HG03442 (cell line): Measurements from ENCODE around the gene EIF3A.
"Not testable (repeated sequence)": the region's sequence is repeated elsewhere in the genome, so short reads cannot be mapped to it uniquely, and the experiment has no call there.

ENCODE experiments used
- ATAC-seq: cut with Tn5 transposase; IDR thresholded peaks from one replicate; pipeline ENCODE4 v1.9.1; 2021; ENCODE audit warnings: mild to moderate bottlenecking, moderate library complexity; ENCODE audit not compliant: unreplicated experiment

Gene EIF3A

DNA sequence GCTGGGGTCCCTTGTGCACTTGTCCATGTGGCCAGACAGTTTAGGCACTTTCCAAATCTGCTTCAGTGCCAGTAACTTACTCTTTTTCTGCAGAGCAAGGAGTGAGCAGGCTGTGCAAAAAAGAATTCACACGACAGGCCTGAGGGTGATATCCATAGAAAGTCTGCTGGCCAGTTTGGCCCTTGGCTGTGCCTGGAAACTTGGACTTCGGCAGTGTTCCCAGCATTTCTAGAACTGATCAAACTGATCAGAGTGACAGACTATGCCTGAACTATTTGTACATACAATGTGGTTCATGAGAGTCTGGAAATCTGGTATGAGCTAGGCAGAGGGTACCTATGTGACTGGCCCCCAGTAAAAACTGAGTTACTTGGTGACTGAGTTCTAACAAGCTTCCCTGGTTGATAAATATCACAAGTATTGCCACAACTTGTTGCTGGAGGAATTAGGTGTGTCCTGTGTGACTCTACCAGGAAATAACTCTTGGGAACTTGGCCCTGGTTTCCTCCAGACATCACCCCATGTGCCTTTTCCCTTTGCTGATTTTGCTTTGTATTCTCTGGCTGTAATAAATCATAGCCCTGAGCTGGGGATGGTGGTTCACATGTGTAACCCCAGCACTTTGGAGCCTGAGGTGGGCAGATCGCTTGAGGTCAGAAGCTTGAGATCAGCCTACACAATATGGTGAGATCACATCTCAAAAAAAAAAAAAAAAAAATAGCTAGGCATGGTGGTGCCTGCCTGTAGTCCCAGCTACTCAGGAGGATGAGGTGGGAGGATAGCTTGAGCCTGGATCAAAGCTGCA, 20.0 kb upstream of the EIF3A start:
- no peak for ATAC-seq

DNA sequence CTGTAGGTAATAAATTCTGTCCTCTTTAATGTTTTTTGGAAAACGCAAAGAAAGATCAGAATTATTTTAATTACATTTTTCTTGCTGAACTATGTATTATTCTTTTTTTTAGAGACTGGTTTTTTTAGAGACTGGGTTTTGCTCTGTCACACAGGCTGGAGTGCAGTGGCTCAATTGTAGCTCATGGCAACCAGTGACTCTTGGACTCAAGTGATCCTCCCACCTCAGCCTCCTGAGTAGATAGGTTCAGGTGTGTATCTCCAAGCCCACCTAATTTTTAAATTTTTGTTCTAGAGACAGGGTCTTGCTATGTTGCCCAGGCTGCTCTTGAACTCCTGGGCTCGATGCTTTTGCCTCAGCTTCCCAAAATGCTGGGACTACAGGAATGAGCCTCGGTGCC, 18.0 kb upstream of the EIF3A start:
- no peak for ATAC-seq

DNA sequence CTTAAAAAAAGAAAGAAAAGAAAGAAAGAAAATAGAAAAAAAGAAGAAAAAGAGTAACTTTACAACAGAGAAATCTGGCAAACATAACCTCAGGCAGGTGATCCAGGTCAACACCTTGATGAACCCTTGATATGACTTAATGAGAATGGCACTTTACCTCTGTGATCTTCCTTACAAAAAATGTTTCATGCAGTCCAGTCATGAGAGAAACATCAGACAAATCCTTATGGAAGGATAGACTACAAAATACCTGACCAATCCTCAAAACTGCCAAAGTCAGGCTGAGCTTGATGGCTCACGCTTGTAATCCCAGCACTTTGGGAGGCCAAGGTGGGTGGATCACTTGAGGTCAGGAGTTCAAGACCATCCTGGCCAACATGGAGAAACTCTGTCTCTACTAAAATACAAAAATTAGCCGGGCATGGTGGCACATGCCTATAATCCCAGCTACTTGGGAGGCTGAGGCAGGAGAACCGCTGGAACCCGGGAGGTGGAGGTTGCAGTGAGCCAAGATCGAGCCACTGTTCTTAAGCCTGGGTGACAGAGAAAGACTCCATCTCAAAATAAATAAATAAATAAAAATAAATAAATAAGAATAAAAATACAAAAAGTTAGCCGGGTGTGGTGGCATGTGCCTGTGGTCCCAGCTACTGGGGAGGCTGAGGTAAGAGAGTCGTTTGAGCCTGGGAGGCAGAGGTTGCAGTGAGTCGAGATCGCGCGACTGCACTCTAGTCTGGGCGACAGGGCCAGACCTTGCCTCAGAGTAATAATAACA, 16.2 kb upstream of the EIF3A start:
- not testable (repeated sequence) for ATAC-seq

DNA sequence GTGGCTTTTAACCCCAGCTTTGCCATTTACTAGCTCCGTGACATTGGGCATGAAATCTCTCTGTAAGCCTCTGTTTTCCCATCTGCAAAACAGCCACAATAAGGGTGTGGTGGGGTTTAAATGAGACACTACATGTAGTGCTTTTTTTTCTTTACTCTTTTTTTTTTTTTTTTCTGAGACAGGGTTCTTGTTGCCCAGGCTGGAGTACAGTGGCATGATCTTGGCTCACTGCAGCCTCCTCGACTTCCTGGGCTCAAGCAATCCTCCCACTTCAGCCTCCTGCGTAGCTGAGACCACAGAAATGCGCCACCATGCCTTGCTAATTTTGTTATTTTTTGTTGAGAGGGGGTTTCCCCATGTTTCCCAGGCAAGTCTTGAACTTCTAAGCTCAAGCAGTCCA, 15.0 kb upstream of the EIF3A start:
- no peak for ATAC-seq

DNA sequence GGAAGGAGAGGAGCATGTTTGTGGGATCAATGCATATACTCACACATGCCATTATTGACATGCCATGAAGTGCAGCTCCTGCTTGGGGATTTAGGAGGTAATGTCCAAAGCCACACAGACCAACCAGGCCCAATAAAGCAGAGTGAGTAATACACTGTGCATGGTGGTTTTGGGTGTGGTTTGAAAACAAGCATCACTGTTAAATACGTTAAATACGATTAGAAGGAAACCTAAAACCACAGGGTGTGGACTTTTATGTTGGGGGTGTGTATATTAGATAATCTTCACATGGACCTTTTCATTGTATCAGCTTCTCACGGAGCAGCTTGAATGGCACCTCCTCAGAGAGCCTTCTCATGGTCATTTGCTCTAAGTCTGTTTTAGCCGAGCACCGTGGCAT, 10.4 kb upstream of the EIF3A start:
- peak; percentile 39 for ATAC-seq

DNA sequence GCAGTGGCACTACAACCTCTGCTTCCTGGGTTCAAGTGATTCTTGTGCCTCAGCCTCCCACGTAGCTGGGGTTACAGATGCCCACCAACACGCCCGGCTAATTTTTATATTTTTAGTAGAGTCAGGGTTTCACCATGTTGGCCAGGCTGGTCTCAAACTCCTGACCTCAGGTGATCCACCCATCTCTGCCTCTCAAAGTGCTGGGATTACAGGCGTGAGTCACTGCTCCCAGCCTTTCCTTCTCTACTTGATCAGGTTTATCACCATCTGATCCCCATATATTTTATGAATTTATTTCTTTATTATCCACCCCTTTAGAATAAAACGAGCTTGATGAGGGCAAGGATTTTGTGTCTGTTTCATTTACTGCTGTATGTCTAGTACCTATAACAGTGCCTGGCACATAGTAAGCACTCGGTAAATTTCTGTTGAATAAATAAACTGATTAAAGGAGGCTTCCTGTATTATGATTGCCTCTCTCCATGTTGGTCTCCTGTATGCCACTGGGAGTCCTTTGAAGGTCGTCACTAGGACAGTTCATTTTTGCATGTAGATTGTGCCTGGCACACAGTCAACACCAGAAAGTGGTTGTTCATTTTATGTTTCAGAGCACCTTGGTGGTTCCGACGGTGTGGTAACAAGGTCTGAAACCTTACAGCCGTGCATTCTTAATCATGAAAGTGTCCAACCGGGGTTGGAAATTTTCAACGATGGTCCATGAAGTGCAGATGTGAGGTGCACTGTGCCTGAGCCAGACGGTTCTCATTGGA, 9.6 kb upstream of the EIF3A start:
- no peak for ATAC-seq

DNA sequence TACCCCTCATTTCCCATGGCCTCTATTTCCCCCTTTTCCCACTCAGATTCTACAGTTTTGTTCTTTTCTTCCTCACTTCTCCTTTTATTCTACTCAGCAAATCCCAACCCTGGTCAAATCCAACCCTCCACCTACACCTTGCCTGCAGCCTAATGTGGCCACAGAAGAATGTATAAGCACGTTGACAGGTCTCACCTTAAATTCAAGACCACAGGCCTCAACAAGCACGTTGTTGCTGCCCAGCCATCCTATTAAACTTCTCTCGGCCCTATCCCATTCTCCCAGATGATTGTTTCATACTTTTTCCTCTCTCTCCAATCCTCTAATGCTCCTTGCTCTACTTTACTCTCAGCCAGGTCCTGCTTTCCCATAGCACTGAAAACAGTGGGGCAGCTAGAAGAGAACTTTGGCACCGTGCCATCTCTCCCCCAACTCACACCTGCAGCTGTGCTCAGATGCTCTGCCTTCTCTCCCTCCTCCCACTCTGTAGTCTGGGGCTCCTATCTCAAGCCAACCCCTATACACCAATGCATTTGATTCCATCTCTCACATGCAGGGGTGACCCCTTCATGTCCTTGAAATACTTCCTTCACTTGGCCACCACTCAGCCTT, 6.8 kb upstream of the EIF3A start:
- no peak for ATAC-seq

DNA sequence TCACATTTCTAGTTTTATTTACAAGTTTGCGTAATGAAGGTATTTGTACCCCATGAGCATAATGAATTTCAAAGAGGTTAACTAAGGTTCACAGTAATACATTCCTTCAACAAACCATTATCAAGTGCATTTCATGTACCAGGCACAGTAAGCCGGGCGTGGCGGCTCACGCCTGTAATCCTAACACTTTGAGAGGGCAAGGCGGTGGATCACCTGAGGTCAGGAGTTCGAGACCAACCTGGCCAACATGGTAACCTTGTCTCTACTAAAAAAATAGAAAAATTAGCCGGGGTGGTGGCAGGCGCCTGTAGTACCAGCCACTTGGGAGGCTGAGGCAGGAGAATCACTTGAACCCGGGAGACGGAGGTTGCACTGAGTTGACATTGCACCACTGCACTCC, 4.3 kb upstream of the EIF3A start:
- ATAC-seq: no peak

DNA sequence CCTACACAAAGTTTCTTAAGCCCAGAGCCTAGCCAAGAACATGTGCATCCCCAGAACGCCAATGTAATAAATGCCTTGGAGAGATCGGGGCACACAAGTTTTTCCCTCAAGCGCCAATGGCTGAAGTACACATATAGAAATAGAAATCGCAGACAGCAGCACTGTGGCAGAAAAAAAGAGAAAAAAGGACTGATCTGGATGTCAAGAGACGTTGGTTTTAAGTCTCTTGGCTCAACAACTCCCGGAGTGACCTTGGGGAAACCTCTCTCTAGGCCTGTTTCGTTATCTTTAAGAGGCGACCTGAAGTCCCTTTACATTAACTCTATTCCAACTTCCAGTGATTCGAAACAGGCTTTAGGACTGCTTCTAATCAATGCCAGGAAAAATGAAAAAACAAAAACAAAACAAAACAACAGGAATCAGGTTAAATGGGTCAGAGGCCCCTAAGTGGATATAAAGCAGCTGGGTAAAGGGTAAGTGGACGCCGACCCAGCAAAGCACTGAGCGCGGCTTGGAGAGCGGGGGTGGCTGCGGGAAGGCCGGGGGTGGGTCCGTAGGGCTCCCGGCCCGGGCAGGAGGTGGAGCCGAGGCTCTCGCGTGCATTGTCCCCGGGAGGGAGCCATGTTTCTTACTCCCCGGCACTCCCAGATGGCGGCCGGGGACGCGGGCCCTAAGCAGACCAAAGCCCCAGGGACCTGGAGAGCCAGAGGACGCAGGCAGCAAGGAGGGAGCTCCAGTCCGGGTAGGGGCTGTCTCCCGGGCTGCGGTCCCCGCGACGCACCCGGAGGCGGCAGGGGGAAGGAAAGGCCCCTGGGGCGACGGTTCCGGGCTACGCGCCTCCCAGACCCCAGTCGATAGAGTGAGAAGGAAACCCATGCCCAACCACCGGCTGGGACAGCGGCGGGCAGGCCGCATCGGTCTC, 757 bp downstream of the EIF3A start:
- peak; percentile 57 for ATAC-seq

DNA sequence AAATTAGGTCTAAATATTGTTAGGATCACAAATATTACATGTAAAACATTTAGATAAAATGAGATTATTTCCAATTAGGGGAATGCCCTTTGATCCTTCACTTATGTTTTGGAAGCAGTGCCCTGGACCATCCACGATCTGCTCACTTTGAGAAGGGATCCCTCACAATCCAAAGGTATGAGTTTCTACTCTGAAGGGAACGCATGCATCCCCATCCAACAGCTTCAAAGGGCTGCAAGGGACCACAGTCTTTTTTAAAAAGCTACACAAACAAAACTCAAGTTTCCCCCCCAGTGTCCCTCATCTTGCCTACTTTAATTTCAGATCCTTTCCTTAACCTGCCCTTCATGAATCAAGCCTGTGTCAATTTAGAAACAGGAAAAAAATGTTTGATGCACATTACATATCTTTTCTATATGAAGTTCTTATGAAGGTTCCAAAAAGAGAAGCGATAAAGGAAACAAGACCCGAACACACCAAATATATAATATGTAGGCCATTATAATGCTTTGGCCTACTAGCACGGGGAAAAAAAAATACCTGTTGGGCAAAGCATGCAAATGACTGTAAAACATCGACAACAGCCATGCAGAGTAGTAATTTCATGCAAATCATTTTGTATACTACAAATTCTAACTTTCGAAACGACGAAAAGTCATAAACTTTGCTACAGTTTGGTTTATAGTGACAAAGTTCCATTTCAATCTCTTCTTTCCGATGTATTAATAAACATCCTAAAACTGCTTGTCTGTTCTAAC, 2.0 kb downstream of the EIF3A start:
- no peak for ATAC-seq

DNA sequence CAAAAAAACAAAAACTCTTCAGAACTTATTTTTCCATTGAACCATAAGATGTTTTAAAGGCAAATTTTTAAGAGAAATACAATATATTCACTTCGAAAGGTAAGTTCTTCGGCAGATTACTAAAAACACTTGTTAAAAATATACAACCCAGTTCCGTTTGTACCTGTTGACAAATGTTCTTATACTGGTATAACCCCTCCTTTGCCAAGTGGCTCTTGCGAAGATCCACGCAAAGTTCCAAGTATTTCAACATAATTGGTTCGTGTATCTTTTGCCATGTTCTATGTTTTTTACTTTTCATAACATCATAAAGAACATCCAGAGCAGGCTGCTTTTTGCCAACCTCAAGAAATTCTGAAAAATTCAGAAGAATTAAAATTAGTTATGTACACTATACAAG, 7.0 kb downstream of the EIF3A start:
- ATAC-seq: no peak

DNA sequence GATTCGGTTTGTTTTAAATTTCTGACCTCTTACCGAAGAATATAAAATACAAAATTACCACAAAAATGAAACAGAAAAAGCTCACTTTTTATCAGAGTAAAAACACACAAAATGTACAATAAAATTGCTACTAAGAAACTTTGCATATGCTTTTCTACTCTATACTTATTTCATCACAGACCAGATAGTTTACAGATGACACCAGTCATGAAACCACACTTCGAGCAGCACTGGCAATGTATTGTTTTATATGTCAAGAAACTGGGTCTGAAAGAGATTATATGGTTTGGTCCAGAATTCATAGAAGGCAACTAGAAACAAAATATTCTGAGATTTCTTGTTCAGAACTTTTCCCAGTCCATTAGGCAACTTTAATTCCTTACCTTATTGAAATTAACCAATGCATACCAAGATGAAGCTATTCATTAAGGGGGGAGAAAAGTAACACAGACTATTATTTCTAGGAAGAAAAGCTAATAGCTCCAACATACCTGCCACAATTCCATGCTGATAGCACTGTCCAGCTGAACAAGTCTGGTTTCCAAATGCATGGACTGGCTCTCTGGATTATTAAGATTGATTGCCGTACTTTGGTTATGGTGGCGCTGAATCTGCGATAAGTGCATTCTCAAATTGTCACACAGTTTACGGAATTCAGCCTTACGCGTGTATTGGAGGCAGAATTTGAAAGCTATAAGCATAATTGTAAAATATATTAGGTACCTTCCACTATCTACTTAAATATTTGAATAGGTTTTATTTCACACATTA, 10.0 kb downstream of the EIF3A start:
- ATAC-seq: no peak

DNA sequence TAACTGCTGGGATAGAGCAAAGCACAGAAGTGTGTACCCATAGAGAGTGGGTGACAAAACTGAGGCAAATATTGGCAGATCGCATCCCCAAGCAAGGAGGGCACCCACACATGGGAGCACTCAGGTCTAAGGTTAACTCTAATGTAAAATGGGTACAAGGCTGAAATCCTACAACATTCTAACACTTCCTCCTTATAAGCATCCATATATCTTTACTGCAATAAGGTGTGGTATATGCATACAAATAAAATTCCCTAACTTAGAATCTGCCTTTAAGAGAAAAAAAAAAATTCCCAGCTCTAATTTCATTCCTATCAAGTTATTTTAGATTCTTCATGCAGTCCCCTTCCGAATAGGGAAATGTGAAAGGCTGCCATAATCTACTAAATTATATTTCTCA, 18.7 kb downstream of the EIF3A start:
- ATAC-seq: no peak

DNA sequence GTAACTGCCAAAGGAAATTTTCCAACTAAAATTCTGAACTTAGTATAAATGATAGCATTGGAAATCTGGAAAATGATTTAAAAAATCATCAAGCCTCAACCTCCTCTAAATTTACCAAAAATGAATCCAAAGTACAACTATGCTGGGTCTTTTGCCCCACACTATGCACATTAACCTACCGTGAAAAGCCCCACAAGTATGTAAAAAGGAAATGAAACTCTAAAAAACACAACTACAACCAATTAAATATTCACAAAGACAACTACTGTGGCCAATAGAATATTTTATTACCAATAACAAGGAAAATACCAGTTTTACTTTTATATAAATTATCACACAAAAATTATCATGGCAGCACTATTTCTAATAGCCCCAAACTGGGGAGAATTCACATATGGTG, 19.3 kb downstream of the EIF3A start:
- no peak for ATAC-seq

DNA sequence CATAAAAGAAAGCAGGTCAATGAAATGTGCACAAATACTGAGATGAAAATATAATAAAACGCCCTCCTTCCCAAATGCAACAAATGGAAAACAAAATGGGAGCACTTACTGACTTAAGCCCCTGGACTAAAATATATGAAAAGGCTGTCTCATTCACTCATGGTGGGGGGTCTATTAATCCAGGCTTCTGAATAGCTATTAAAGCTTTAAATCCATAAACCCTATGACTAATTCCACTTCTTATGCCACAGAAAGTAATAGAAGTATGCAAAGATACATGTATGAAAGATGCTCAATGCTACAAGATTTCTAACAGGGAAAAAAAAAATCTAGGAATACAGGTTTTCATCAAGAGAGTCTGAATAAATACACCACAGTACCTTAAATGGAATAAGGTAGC, 20.5 kb downstream of the EIF3A start:
- ATAC-seq: no peak

DNA sequence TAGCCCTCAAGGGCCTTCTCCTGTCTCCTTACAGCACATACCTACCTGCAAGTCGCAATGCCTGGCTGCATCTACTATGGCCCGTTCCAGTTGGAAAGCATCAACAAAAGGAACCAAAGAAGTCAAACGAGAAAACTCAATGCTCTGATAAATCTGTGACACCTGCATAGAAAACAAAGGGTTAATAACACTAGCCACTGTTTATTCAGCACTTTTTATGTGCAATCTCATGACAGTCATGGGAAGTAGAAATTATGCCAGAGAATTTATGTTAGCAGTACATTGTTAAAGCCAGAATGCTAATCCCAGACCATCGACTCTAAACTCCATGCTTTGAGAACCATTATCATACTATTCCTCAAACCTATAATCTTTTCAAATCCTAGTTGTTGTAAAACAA, 21.1 kb downstream of the EIF3A start:
- no peak for ATAC-seq

DNA sequence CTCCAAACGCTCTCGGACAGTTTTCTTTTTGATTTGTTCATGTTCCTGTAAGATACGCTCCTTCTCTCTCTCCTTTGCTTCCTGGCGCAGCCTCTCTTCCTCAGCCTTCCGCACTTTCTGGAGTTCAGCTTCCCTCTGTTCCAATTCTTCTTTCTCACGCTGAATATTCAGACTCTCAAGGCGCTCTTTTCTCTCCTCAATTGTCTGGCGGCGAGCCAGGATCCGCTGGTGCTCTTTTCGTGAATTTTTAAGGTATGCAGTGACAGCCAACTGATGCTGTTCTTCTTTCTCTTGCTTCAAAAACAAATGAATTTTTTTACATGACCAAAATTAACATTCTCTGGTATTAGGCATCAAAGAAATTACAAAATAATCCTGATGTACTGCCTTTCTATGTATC, 22.6 kb downstream of the EIF3A start:
- no peak for ATAC-seq

DNA sequence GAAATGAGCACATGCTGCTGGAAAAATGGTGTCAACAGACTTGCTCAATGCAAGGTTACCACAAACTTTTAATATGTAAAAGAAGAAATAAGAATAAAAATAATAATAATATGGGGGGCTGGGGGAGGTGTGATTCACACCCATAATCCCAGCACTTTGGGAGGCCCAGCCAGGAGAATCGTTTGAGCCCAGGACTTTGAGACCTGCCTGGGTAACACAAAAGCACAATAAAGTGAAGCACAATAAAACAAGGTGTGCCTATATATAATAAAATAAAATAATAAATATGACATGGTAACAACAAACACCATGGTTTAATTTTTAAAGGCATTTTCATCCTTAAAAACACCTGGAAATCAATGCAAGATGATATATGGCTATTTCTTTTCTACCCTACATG, 25.1 kb downstream of the EIF3A start:
- no peak for ATAC-seq

DNA sequence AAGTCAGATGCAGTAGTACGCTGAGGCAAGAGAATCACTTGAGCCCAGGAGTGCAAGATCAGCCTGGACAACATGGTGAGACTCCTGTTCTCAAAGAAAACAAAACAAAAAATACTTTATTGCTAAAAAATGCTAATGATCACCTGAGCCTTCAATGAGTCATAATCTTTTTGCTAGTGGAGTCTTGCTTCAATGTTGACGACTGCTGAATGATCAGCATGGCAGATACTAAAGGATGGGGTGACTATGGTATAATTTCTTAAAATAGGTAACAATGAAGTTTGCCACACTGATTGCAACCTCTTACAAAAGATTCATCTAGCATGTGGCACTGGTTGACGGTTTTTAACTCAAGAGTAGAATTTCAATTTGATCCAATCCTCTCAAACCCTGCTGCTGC, 28.8 kb downstream of the EIF3A start:
- ATAC-seq: no peak
